HG03520 (cell line): ENCODE results near the gene CCSAP.
"Not testable (repeated sequence)": the region's sequence is repeated elsewhere in the genome, so short reads cannot be mapped to it uniquely, and the experiment has no call there.

Source experiments
- ATAC-seq: cut with Tn5 transposase; IDR thresholded peaks from one replicate; pipeline ENCODE4 v1.9.1; 2021; ENCODE audit warnings: mild to moderate bottlenecking, moderate library complexity; ENCODE audit not compliant: unreplicated experiment

The CCSAP gene

GRCh38 chr1:229325853-229326487, 16.9 kb downstream of the CCSAP start:
- no peak for ATAC-seq

- ATAC-seq: no peak
Observed at GRCh38 chr1:229325401-229325800, 17.4 kb downstream of the CCSAP start.

DNA sequence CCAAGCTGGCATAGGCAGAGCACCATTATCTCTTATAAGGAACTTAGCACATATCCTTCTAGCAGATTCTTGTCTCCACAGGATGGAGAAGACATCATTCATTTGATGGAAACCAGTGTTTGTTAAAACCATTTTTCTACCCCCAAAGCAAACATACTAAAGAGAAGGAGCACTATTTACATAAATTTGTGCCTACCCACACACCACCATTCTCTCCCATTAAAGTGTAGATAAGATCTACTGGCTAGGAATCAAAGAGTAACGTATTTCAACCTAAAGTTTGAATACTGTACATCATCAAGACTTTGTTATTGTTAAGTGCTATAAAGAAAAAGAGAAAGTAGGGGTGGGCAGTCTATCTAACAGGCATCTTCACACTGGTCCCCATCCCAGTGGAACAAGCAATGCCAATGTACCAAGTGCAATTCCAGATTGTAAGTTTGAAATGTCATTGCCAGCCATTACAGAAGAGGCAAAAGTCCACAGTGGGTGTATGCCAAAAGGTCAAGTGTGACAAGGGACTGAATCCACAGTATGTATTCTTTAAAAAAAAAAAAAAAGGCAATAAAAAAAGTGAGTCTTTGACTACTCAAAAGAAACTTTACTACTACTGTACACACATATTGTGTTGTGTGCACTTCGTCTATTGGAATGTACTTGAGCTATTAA, 18.8 kb downstream of the CCSAP start:
- no peak for ATAC-seq

GRCh38 chr1:229323201-229323600, 19.6 kb downstream of the CCSAP start:
- no peak for ATAC-seq

DNA sequence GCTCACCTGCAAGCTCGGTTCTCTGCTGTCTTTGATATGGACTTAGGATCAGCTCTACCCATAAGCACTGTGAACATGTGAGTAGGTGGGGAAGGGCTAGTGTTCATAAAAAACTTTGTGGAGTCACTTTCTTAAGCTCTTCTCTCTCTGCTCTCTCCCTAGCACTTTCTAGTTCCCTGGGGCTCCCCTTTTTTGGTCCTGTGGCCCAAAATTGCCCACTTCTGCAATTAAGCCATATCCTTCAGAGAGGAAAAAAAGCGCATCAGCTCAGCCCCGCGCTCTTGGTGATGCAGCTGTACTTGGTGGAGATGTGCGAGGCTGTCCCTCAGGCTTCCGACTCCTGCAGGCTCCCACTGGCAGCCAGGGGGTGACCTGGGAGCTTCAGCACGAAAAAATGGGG, 23.4 kb downstream of the CCSAP start:
- no peak for ATAC-seq

GRCh38 chr1:229318056-229318455, 24.8 kb downstream of the CCSAP start:
- no peak for ATAC-seq

DNA sequence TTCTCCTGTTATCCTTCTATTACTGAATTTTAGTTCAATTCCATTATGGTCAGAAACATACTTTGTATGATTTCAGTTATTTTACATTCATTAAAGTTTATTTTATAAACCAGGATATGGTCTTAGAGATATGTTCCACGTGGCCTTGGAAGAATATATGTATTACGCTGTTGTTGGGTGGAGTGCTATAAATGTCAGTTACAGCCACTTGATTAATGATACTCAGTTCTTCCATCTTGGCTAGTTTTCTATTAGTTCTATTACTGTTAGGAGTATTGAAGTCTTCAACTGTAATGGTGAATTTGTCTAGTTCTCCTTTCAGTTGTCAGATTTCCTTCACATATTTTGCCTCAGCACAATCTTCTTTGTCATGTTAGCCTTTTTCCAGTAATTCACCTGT, 26.7 kb downstream of the CCSAP start:
- ATAC-seq: no peak

DNA sequence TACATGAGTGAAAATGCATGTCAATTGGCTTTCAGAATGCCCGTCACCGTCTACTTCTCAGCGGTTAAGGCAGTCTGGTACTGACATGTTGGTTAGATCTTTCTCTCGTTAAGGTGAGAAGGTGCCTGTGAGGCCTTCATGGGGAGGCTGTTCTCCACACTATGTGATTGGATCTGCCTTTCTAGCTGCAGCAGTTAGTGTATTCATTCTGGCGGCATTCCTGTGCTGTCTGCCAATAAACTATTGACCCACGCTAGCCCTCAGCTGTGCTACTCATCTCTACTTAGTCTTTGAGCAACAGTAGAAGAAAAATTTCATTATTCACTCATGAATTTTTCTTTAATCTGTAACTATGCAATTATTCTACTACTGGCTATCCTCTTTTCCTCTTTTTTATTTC, 32.0 kb downstream of the CCSAP start:
- no peak for ATAC-seq

DNA sequence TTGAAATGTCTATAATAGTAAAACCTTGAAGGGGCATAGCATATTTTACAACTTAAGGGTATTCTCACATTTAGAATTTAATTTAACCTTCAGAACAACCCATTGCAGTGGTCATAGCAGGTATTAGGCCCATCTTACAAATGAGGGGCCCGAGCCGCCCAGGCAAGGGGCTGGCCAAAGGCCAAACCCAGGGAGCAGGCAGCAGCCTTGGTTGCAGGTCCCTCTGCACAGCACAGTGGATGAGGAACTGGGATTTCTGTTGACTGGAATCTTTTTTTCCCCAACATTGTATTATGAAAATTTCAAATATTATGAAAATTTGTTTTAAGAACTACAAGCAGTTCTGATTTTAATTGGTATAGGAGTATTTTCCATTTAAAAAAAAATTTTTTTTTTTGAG, 33.2 kb downstream of the CCSAP start:
- no peak for ATAC-seq

DNA sequence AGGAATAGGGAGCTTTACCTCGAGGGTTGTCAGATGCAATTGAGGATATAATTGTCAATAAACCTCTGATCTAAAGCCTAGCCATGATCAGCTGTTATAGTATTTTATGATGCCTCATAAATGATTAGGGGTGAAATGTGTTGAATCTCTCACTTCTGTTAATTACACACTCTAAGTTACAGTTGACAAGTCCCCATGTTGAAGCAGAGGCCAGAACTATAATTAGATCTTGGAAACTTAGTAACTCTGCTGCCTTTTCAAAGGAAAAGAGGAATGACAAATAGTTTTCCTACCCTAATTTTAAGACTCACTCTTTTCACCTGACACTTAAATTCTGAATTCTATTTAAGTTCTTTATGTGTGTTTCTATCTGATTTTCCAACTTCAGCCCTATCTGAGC, 33.8 kb downstream of the CCSAP start:
- ATAC-seq: no peak

DNA sequence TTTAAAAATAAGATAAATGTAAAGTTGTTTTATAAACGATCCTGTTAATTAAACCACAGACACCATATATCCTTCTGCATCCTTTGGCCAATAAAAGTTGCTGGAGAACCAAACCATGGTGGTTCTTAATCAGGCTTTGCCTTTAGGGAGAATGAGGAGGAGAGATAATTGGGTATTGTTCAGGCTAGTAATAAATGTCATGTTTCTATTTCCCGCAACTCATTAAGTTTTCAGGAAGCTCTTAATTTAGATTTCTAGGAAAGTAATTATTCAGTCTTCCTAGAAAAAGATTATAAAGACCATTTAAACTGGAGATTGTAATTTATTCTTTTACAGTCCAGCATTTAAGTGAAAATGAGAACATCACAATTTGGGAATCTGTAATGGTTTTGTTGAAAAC, 37.5 kb downstream of the CCSAP start:
- ATAC-seq: no peak

GRCh38 chr1:229303855-229304254, 39.0 kb downstream of the CCSAP start:
- no peak for ATAC-seq

DNA sequence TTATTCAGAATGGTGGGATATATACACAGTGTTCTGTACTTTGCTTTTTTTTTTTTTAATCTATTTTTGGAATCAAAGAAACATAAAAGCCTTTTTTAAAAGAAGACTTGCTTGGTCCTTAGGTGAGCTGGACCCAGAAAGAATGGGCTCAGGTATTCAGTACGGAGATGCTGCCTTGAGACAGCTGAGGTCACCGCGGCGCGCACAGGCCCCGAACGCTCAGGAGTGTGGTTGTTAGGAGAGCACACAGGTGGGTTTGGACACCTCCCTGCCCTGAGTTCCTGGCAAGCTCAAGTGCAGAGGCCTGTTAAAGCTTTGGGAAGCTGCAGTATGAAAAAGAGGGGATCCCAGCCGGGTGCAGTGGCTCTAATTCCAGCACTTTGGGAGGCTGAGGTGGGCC, 40.1 kb downstream of the CCSAP start:
- ATAC-seq: no peak

- no peak for ATAC-seq
Observed at GRCh38 chr1:229300099-229300757, 42.6 kb downstream of the CCSAP start.

GRCh38 chr1:229298887-229299503, 43.9 kb downstream of the CCSAP start:
- ATAC-seq: no peak

- ATAC-seq: no peak
Observed at GRCh38 chr1:229298420-229298819, 44.4 kb downstream of the CCSAP start.

DNA sequence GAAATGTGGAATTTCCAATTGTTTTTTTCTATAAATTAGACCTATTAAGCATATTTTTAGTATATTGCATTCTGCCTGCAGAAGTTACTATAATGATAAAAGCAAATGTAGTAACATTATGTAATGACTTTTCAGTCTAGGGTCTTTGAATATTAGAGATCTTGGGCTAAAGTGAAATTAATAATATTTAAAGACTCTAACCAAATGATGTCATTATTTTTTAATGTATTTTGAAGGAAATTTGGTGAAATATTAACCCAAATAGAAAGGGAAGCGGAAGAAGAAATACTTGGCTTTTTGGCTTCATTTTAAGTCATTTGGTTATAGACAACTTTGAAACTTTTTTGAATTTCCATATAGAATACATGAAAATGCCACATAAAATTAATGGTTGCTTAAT, 45.1 kb downstream of the CCSAP start:
- no peak for ATAC-seq

DNA sequence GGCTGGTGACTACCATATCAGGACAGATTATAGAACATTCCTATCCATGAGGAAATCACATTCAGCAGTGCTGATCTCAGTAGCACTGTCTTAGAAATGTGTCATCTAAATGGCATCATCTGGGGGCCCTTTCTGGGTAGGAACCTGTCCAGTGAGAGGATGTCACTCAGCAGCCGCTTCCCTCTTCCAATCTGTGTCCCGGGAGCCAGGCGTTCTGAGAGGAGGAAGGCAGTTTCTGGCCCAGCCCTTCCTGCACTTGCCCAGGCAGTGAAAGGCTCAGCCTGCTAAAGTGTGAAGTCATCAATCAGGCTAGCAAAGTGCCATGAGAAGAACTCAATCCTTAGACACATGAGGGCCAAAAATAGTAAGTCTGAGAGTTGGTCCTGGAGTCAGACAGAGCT, 46.3 kb downstream of the CCSAP start:
- ATAC-seq: no peak

DNA sequence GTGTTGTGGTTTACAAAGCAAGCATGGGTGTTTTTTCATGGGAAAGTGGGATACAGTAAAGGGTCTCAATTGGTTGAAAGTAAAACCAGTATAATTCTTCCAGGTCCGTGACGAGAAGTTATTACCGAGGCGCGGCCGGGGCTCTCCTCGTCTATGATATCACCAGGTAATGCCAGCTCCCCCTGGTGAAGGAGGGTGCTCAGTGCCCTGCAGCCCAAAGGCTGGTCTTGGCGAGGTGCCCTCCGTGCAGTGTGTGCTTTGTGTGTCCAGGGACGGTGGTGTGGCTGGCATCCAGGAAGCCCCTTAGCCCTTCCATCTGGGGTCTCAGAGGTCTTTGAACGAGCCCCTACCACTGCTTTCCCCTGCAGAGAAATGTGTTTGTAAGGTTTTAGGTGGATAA, 47.1 kb downstream of the CCSAP start:
- no peak for ATAC-seq

DNA sequence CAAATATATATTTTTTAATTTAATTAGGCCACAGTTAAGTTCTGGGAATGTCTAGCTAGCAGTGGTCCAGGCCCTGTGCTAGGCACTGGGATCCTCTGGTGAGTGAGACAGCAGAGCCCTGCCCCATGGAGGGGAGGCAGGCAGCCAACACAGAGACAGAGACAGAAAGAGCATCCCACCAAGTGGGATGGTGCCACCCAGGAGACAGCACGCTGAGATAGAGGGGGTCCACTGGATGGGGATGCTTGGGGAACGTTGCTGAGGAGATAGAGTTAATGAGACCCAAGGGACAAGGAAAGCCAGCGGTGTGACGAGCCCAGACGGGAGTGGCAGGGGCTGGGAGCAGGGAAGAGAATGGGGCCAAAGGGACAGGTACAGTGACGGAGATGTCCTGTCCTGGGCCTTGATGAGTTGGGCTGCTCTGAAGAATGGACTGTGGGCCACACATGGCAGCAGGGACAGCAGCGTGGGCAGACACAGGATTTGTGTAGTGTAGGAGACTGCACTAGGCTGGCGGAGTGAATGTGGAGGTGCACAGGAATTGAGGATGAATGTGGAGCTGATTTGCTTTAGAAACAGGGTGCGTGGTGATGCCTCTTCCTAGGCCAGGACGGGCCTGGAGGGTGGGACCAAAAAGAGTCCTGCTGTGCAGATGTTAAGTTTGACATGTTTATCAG, 49.2 kb downstream of the CCSAP start:
- no peak for ATAC-seq

- ATAC-seq: not testable (repeated sequence)
Observed at GRCh38 chr1:229291686-229292085, 51.2 kb downstream of the CCSAP start.
